HCT116 (cell line): ENCODE results near the gene TNRC6A. TPM values are rescaled to one million over a fixed set of nuclear protein-coding genes. Genes with fewer than 3 reads are reported as not detected.
A peak's percentile ranks its signal among the peaks of the same experiment; 100 is the strongest.

ENCODE experiments used
- ATAC-seq: fragments of 200-7000 bp; cut with Tn5 transposase; 2 replicates; pipeline ENCODE4 v1.9.1; 2020; ENCODE audit warnings: mild to moderate bottlenecking, moderate library complexity
- BruUV-seq: library from RNA; stranded (reverse); fragments of 400-500 nt; replicated peaks from 2 replicates; lab custom pipeline; 2021; lab: Mats Ljungman, UMichigan
- CTCF ChIA-PET: fragments of 300-600 bp; sonication (Branson Sonifier 250); formaldehyde crosslinking; loops from one replicate; lab custom pipeline; 2021; ENCODE audit warnings: antibody characterized with exemption; lab: Charles Lee
- POLR2A ChIA-PET: fragments of 300-600, 350-600 bp; sonication (Branson Sonifier 250); formaldehyde crosslinking; loops from one replicate; lab custom pipeline; 2021; ENCODE audit warnings: antibody characterized with exemption; lab: Charles Lee
- RAD21 ChIA-PET, 2 experiments: fragments of 300-600 bp; sonication (Branson Sonifier 250); formaldehyde crosslinking; loops; one replicate each; lab custom pipeline; 2023; ENCODE audit warnings: low total read pairs in 2 of 2; ENCODE audit not compliant: uncharacterized antibody in 2 of 2, unreplicated experiment in 2 of 2, low non-redundant PET in 1 of 2; lab: Charles Lee
- DNase-seq: peaks from one replicate; pipeline ENCODE4 v3.0.0-alpha.2; 2010; ENCODE audit warnings: low read depth, low spot score
- H2AFZ ChIP-seq: fragments of 200-600 bp; shearing (Covaris generic), sonication (generic); 2 replicates; pipeline ENCODE4 v1.6.1; 2017; ENCODE audit warnings: low read depth, mixed run types, mixed read lengths, antibody characterized with exemption, low read length; ENCODE audit not compliant: poor library complexity, severe bottlenecking
- H3K27ac ChIP-seq: 2 replicates; pipeline ENCODE4 v1.5.1; 2012; ENCODE audit warnings: low read depth, low read length
- H3K27me3 ChIP-seq: fragments of 200-600 bp; sonication (generic); 2 replicates; pipeline ENCODE4 v1.6.1; 2016; ENCODE audit warnings: mixed run types, low read length, mixed read lengths; ENCODE audit not compliant: insufficient read depth
- H3K36me3 ChIP-seq, 2 experiments: fragments of 200-500 bp in 1 of 2; fragments of 200-600 bp in 1 of 2; sonication (Bioruptor generic) in 1 of 2; sonication (generic) in 1 of 2; 2 replicates each; pipeline versions ENCODE4 v1.5.1 to v1.6.1; 2014 to 2016; ENCODE audit warnings: low read length in 2 of 2, inconsistent platforms in 1 of 2, mixed read lengths in 1 of 2, mixed run types in 1 of 2; ENCODE audit not compliant: insufficient read depth in 2 of 2, control insufficient read depth in 1 of 2
- H3K4me1 ChIP-seq, 2 experiments: fragments of 200-600 bp in 1 of 2; sonication (generic) in 1 of 2; 2 replicates each; pipeline versions ENCODE4 v1.5.1 to v1.6.1; 2012 to 2017; ENCODE audit warnings: low read length in 2 of 2, inconsistent platforms in 1 of 2, mild to moderate bottlenecking in 1 of 2, mixed read lengths in 1 of 2, mixed run types in 1 of 2, moderate library complexity in 1 of 2; ENCODE audit not compliant: insufficient read depth in 2 of 2, control insufficient read depth in 1 of 2
- H3K4me2 ChIP-seq: fragments of 200-600 bp; sonication (generic); 2 replicates; pipeline ENCODE4 v1.6.1; 2017; ENCODE audit warnings: mixed run types, low read length, mixed read lengths
- H3K4me3 ChIP-seq, 2 experiments: fragments of 200-600 bp in 1 of 2; sonication (generic) in 1 of 2; replicated peaks in 1 of 2; 2 replicates each; pipeline ENCODE4 v1.5.1; 2011 to 2016; ENCODE audit warnings: low read length in 2 of 2, control low read depth in 1 of 2, low read depth in 1 of 2, mild to moderate bottlenecking in 1 of 2, mixed read lengths in 1 of 2, mixed run types in 1 of 2
- H3K79me2 ChIP-seq: fragments of 200-600 bp; sonication (generic); 2 replicates; pipeline ENCODE4 v1.6.1; 2017; ENCODE audit warnings: mild to moderate bottlenecking, mixed run types, low read length, moderate library complexity, mixed read lengths; ENCODE audit not compliant: insufficient read depth
- H3K9ac ChIP-seq: fragments of 200-600 bp; sonication (generic); 2 replicates; pipeline ENCODE4 v1.6.1; 2016; ENCODE audit warnings: low read length, mixed read lengths
- H3K9me2 ChIP-seq: fragments of 200-600 bp; sonication (generic), shearing (Covaris generic); 2 replicates; pipeline ENCODE4 v1.6.1; 2017; ENCODE audit warnings: mixed run types, mild to moderate bottlenecking, moderate library complexity; ENCODE audit not compliant: insufficient read depth
- H3K9me3 ChIP-seq, 2 experiments: fragments of 200-500 bp in 1 of 2; fragments of 200-600 bp in 1 of 2; sonication (Bioruptor generic) in 1 of 2; sonication (generic) in 1 of 2; 2 replicates each; pipeline ENCODE4 v1.6.1; 2014 to 2017; ENCODE audit warnings: low read length in 2 of 2, mixed read lengths in 2 of 2, inconsistent platforms in 1 of 2, low read depth in 1 of 2, mild to moderate bottlenecking in 1 of 2, mixed run types in 1 of 2, moderate library complexity in 1 of 2; ENCODE audit not compliant: control insufficient read depth in 1 of 2, insufficient read depth in 1 of 2
- H4K20me1 ChIP-seq: fragments of 200-600 bp; sonication (generic), shearing (Covaris generic); 2 replicates; pipeline ENCODE4 v1.6.1; 2017; ENCODE audit warnings: mixed run types, mild to moderate bottlenecking, moderate library complexity; ENCODE audit not compliant: insufficient read depth
- ATF3 ChIP-seq: IDR thresholded peaks from 2 replicates; pipeline ENCODE4 v1.6.1; 2012
- CBX3 ChIP-seq: IDR thresholded peaks from 2 replicates; pipeline ENCODE4 v1.6.1; 2012; ENCODE audit warnings: low read depth
- CEBPB ChIP-seq: IDR thresholded peaks from 2 replicates; pipeline ENCODE4 v1.6.1; 2012; ENCODE audit warnings: low read depth
- CTCF ChIP-seq, 3 experiments: fragments of 200-600 bp in 1 of 3; sonication (generic) in 1 of 3; IDR thresholded peaks in 2 of 3; conservative IDR thresholded peaks in 1 of 3; 2 replicates each; pipeline ENCODE4 v1.5.1; 2012 to 2017; ENCODE audit warnings: low read depth in 2 of 3, low read length in 2 of 3, antibody characterized with exemption in 1 of 3, borderline replicate concordance in 1 of 3, control low read depth in 1 of 3, mild to moderate bottlenecking in 1 of 3, mixed read lengths in 1 of 3, mixed run types in 1 of 3, moderate library complexity in 1 of 3; ENCODE audit not compliant: insufficient read depth in 1 of 3
- EGR1 ChIP-seq: IDR thresholded peaks from 2 replicates; pipeline ENCODE4 v1.6.1; 2012; ENCODE audit warnings: low read depth
- ELF1 ChIP-seq: IDR thresholded peaks from 2 replicates; pipeline ENCODE4 v1.6.1; 2012; ENCODE audit warnings: low read depth, borderline replicate concordance
- EZH2 ChIP-seq: fragments of 200-600 bp; sonication (generic); IDR thresholded peaks from 2 replicates; pipeline ENCODE4 v1.6.1; 2017; ENCODE audit warnings: antibody characterized with exemption, mixed run types
- FOSL1 ChIP-seq: IDR thresholded peaks from 2 replicates; pipeline ENCODE4 v1.6.1; 2012; ENCODE audit warnings: low read depth
- POLR2AphosphoS5 ChIP-seq: IDR thresholded peaks from 2 replicates; pipeline ENCODE4 v1.6.1; 2011; ENCODE audit warnings: mild to moderate bottlenecking, low read depth, low read length, moderate library complexity
- RAD21 ChIP-seq: IDR thresholded peaks from 2 replicates; pipeline ENCODE4 v1.6.1; 2012; ENCODE audit warnings: low read depth, mild to moderate bottlenecking
- SP1 ChIP-seq: IDR thresholded peaks from 2 replicates; pipeline ENCODE4 v1.6.1; 2012; ENCODE audit warnings: low read depth
- SRF ChIP-seq: IDR thresholded peaks from 2 replicates; pipeline ENCODE4 v1.6.1; 2012; ENCODE audit warnings: low read depth
- YY1 ChIP-seq: IDR thresholded peaks from 2 replicates; pipeline ENCODE4 v1.6.1; 2011; ENCODE audit warnings: low read length, low read depth, moderate library complexity, mild to moderate bottlenecking; ENCODE audit not compliant: insufficient replicate concordance; ENCODE audit errors: extremely low read depth
- ZNF274 ChIP-seq: fragments of 200-500 bp; sonication (Bioruptor generic); IDR thresholded peaks from 2 replicates; pipeline ENCODE4 v1.6.1; 2014; ENCODE audit warnings: mild to moderate bottlenecking, low read depth, low read length, inconsistent platforms
- intact Hi-C: fragments of 100-400 bp; cut with micrococcal nuclease; formaldehyde crosslinking; loops from 2 replicates; pipeline ENCODE4 v1.10.0; 2022
- total RNA-seq: library from RNA; stranded (reverse); gene quantifications from one replicate; pipeline ENCODE4 v1.2.1, GENCODE V29; 2021; ENCODE audit not compliant: unreplicated experiment

The TNRC6A gene
- total RNA-seq, 1 experiment from 2014 or later = 37.0 TPM

GRCh38 chr16:24834459-24835335, 105.2 kb downstream of the TNRC6A start:
- Histone ChIP-seq H3K27me3 (no peaks in the 10 kb centered on the region), H3K36me3 (no peaks in the 10 kb centered on the region), H3K79me2 (no peaks in the 10 kb centered on the region), H2AFZ (no peak overlapping the region), H3K4me2 (no peak overlapping the region), H3K4me3 (no peak overlapping the region), H3K4me1 (peaks cover 0 to 14% of the 10 kb centered on the region in 2 experiments; a peak in 2 of 4 replicates), H3K27ac (no peak overlapping the region), H4K20me1 (no peaks in the 10 kb centered on the region), H3K9me2 (no peaks in the 10 kb centered on the region), H3K9me3 (no peaks in the 10 kb centered on the region), H3K9ac (no peak overlapping the region)
- ATAC-seq (peak; percentile 92), DNase-seq (peak; percentile 18)
- ChIA-PET RAD21 (interaction anchor here in 1 of 2 experiments (0.6 kb wide), 1 partner anchor 272 kb away, joined by 3 read pairs; no protein-coding TSS in a partner anchor), CTCF (interaction anchor here (0.7 to 1.6 kb wide), 6 partner anchors 30 to 391 kb away, joined by 3 to 19 read pairs (median 3); no protein-coding TSS in a partner anchor), POLR2A (no interaction called here)
- TF ChIP-seq RAD21 (peak; percentile 81), EZH2 (no peak), CBX3 (0 out of 2 replicates have a peak, but pooled peaks have one; percentile 36), CTCF (IDR thresholded peaks at IDR 0.05 in 2 of 3, conservative IDR thresholded peaks at IDR 0.05 in 1 of 3; ENCODE audit: borderline replicate concordance in 1 of 3, insufficient read depth in 1 of 3, low read depth in 2 of 3, low read length in 2 of 3) (peak; percentile 57 to 72 (median 57); a peak in 5 of 6 replicates)
- intact Hi-C loops = no loop called here
- BruUV-seq = no TSS peak

- DNase-seq = no peak
- Histone ChIP-seq H3K27me3 (no peaks in the 10 kb centered on the region), H3K9ac (no peak overlapping the region), H3K36me3 (no peaks in the 10 kb centered on the region), H3K9me2 (no peaks in the 10 kb centered on the region), H2AFZ (no peak overlapping the region), H3K9me3 (no peaks in the 10 kb centered on the region), H3K27ac (no peak overlapping the region), H4K20me1 (no peaks in the 10 kb centered on the region), H3K4me3 (no peak overlapping the region), H3K4me2 (no peak overlapping the region), H3K79me2 (no peaks in the 10 kb centered on the region), H3K4me1 (peaks cover 0 to 14% of the 10 kb centered on the region in 2 experiments; a peak in 2 of 4 replicates)
- ChIA-PET CTCF (no interaction called here), RAD21 (no interaction called here), POLR2A (no interaction called here)
- ATAC-seq = no peak
- intact Hi-C loops = no loop called here
- BruUV-seq = no TSS peak
- TF ChIP-seq YY1 (no peak), SRF (no peak), ELF1 (no peak), EGR1 (no peak), CBX3 (no peak), FOSL1 (no peak), RAD21 (no peak), ATF3 (no peak), ZNF274 (no peak), POLR2AphosphoS5 (no peak), CEBPB (no peak), CTCF (IDR thresholded peaks at IDR 0.05 in 2 of 3, conservative IDR thresholded peaks at IDR 0.05 in 1 of 3; ENCODE audit: borderline replicate concordance in 1 of 3, insufficient read depth in 1 of 3, low read depth in 2 of 3, low read length in 2 of 3) (no peak), SP1 (no peak)
Observed at GRCh38 chr16:24836836-24837235, 107.4 kb downstream of the TNRC6A start.
